CD4-positive, alpha-beta T cell treated with Interleukin-21 for 1 hour (primary cell): ENCODE measurements around the gene EMCN.
"Not testable (repeated sequence)": the region's sequence is repeated elsewhere in the genome, so short reads cannot be mapped to it uniquely, and the experiment has no call there.

ENCODE experiments used
- DNase-seq: peaks from one replicate; pipeline ENCODE4 v3.0.0-alpha.2; 2020

Gene EMCN, protein sequence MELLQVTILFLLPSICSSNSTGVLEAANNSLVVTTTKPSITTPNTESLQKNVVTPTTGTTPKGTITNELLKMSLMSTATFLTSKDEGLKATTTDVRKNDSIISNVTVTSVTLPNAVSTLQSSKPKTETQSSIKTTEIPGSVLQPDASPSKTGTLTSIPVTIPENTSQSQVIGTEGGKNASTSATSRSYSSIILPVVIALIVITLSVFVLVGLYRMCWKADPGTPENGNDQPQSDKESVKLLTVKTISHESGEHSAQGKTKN

DNA sequence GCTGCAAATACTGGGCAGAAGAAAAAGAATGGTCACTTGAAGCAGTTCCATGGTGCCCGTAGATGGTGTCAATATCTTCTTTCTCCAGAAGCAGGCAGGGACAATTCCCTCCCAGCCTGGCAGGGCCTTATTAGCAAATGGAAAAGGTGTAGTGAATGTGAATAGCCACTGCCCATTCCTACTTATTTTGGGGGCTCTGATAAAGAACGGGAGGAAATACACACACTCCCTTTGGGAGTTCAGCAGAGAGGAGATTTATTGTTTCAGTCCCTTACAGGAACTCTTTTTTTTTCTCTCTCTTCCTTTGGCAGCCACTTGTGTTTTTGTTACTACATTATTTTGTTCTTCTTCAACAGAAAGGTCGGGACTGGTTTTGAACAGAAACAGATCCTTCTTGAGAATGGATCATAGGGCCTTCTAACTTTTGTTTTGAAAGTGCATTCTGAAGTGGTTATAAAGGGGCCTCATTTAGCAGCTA is at the start of gene EMCN:
Gene EMCN (minus strand): TSS at position 159 of the 478 bp plus-strand sequence. CDS start 108 bp downstream, at position 51.
- DNase-seq: no peak

DNA sequence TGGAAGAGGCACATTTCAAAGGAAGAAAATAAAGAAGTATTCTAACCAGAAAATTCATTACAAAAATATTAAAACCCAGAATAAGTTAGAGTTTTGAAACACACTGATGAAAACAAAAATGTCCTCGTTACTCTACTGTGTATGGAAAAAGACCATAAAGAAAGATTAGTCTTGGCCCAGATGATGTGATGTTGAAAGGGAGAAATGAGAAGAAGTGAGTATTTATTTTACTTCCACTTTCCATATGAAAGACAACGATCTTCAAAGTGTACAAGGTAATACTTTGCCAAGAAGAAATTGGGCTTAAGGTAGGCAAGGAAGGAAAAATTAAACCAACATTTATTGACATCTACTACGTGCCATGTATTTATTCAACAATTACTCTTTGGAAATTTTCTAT is 48.6 kb upstream of the EMCN start:
- no peak for DNase-seq

- DNase-seq: no peak
Observed at GRCh38 chr4:100557306-100557705, 39.5 kb upstream of the EMCN start.

- no peak for DNase-seq
Observed at GRCh38 chr4:100555611-100556337, 38.0 kb upstream of the EMCN start.

- no peak for DNase-seq
Observed at GRCh38 chr4:100548200-100548560, 30.4 kb upstream of the EMCN start.

GRCh38 chr4:100547541-100548199 is 29.8 kb upstream of the EMCN start:
- no peak for DNase-seq

GRCh38 chr4:100545427-100545826 is 27.6 kb upstream of the EMCN start:
- DNase-seq: no peak

- no peak for DNase-seq
Observed at GRCh38 chr4:100540131-100540530, 22.3 kb upstream of the EMCN start.

GRCh38 chr4:100539706-100540105 is 21.9 kb upstream of the EMCN start:
- peak; percentile 9 for DNase-seq

DNA sequence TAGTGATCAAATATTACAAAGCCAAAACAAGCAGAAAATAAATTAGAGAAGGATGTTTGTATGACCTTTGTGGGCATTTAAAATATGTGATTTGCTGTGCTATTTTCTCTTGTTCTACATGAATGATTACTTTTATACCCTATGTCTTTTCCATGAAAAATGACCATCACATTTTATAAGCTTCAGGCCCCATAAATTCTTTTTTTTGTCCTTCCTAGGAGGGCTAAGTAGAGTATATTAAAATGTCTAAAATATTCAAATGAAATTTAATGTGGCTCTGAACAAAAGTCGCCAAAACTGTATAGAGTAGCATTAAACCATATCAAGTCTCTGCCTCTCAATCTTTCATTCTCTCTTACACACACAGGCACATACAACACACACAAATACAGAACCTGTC is 15.9 kb upstream of the EMCN start:
- DNase-seq: no peak

GRCh38 chr4:100530161-100530560 is 12.3 kb upstream of the EMCN start:
- DNase-seq: not testable (repeated sequence)

DNA sequence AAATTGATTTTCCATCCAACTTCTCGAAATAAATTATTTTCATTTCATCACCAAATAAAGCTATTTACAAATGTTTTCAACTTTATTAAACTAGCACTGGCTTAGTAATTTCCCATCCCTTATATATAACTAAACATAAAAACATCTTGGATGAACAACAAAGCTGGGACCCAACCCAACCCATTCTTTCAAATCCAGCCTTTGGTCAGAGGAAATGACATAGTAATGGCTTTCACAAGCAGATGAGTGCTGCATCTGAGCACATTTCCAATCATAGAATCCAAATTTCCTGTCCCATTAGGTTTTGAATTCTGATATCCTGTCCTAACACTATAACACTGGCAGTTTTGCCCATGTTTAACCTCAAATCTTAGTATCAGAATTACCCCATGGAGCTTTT is 7.9 kb upstream of the EMCN start:
- DNase-seq: no peak

DNA sequence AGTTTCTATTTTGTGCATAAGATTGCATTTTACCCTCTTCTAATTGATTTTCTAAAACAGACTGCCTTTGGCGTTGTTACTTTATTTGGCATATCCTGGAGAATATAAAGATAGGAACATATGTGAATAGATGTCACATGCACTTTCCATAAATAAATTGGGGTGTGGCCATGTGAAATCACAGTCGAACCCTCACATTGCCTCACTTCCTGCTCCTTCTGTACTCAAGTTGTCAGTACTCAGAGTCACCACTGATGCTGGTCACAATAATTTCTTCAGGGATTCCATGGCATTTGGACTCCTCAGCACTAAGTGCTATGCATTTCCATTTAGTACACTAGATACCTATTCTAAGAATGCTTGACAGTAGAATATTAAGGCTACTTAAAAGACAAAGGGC is 1.4 kb upstream of the EMCN start:
- DNase-seq: no peak

DNA sequence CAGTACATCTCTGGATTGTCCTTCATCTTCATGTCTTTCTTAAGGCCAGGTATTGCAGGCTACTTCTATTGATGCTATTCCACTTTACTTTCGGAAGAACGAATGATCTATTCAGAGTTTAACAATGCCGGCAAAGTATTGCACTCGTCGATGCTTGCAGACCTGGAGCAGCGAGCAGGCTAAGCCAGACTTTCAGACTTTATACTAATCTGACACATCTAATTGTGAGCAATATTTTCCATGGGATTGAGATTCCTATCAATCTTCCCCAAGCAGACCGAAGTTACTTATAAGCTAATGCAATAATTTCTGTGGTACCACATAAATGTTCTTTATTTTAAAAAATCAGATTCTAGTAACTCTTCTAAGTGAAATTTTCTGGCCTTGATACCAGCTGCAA is 1.6 kb downstream of the EMCN start:
- DNase-seq: no peak

- DNase-seq: no peak
Observed at GRCh38 chr4:100511896-100512295, 5.9 kb downstream of the EMCN start.

GRCh38 chr4:100510551-100510950 is 7.3 kb downstream of the EMCN start:
- DNase-seq: no peak

DNA sequence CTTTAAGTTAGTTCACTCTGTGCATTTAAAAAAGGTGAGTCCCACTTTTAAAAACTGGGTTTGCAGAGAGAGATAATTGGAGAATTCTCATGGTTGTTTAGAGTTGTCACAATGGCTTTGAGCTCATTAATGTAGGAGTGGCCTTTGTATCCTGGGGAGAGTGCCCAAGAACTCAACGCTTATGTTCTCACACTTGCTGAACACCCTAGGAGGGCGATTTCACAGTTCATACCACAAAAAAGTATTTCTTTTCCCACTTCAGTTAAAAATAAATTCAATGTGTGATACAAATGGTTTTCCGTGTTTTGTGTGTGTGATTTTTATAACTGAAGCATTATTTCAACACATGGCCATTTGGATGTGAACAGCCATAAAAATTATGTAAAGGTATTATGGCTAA is 8.4 kb downstream of the EMCN start:
- no peak for DNase-seq

GRCh38 chr4:100508691-100509090 is 9.1 kb downstream of the EMCN start:
- no peak for DNase-seq

- DNase-seq: no peak
Observed at GRCh38 chr4:100504086-100504874, 13.5 kb downstream of the EMCN start.

DNA sequence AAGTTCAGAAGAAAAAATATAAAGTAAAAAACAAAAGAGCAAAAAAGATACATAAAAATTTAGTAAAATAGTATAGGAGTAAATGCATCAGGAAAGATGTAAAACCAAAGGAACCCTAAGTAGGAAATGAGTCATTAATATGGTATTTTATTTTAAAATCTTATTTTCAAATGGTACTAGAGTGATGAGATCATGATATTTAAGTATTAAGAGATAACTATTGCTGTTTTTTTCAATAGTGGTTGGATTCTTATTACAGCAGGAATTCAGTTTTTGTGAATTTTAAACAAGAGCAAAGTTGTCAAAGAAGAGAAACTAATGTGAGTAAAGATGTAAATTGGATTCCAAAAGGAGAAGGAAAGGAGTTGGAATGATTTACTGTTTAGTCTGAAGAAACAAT is 20.0 kb downstream of the EMCN start:
- DNase-seq: no peak

- no peak for DNase-seq
Observed at GRCh38 chr4:100495074-100495473, 22.7 kb downstream of the EMCN start.

DNA sequence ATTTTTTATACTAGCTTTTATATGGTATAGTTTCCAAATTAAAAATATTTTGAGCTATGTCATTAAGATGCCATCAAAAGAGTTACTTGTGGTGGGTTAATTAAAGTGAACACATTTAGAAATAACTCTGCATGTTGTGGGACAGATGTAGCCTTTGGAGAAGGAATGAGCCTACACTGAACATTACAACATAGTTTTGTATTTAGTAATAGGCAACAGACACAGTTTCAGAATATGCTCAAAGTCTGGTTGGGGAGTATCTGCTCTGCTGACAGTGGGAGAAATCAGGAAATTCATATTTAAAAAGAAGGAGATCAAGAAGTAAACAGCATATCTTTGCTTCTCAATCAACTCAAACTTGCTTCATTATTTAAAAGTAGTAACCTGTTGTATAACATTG is 23.7 kb downstream of the EMCN start:
- no peak for DNase-seq

DNA sequence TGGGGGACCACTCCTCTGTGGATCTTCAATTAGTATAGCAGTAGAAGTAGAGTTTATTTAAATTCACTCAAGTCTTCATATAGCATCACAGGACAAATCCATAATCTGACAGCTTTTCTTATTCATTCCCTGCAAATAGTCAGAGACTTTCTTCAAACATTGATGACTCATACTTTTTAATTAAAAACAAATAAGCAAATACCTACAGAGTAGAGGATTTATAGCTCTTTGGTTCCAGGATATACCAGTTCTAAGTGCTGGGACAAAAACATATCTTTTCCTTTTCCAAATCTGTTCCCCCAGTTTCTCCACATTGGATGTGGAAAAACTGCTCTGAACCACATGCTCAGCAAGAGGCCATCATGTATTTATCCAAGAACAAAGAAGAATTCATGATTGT is 24.1 kb downstream of the EMCN start:
- DNase-seq: no peak
